NB4 (cell line): ENCODE results near the gene GATA5.

ENCODE experiments used
- DNase-seq: peaks from one replicate; pipeline ENCODE4 v3.0.0; 2010; ENCODE audit warnings: low read depth
- H3K4me3 ChIP-seq: one replicate; pipeline ENCODE4 v1.5.1; 2011; ENCODE audit warnings: mild to moderate bottlenecking, low read depth, low read length, moderate library complexity
- MYC ChIP-seq: IDR thresholded peaks from 2 replicates; pipeline ENCODE4 v1.6.1; 2011; ENCODE audit warnings: low read depth, low read length
- POLR2A ChIP-seq: IDR thresholded peaks from 2 replicates; pipeline ENCODE4 v1.6.1; 2011; ENCODE audit warnings: mild to moderate bottlenecking; ENCODE audit not compliant: insufficient read length; ENCODE audit errors: extremely low read depth
- TF ChIP-seq, protein P1 (sequence below): IDR thresholded peaks from one replicate; pipeline ENCODE4 v1.5.1; 2012; ENCODE audit warnings: low read depth, low read length
- TF ChIP-seq, protein P2 (sequence below): IDR thresholded peaks from 2 replicates; pipeline ENCODE4 v1.6.1; 2011; ENCODE audit warnings: low read depth, low read length

GATA5 gene

DNA sequence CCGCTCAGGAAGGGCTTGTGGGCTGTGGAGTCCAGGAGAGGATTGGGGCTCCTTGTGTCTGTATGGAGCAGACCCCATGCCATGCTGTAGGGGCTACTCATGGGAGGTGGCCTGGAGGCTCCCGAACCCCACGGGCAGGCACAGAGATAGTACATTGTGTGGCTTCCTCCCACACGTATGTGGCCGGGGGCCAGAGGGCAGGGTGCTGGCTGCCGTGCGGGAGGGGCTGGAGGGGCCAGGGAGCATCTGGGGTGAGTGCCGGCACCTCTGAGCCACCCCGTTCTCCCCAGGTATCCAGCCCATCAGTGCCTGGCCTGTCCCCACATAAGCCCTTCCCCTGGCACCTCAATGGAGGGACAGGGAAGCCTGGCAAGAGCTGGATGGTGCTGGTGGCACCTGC lies 56.0 kb downstream of the GATA5 start:
- DNase-seq: no peak
- H3K4me3 ChIP-seq: no peak overlapping the region
- no peak for TF ChIP-seq MYC
- TF ChIP-seq, protein P1, sequence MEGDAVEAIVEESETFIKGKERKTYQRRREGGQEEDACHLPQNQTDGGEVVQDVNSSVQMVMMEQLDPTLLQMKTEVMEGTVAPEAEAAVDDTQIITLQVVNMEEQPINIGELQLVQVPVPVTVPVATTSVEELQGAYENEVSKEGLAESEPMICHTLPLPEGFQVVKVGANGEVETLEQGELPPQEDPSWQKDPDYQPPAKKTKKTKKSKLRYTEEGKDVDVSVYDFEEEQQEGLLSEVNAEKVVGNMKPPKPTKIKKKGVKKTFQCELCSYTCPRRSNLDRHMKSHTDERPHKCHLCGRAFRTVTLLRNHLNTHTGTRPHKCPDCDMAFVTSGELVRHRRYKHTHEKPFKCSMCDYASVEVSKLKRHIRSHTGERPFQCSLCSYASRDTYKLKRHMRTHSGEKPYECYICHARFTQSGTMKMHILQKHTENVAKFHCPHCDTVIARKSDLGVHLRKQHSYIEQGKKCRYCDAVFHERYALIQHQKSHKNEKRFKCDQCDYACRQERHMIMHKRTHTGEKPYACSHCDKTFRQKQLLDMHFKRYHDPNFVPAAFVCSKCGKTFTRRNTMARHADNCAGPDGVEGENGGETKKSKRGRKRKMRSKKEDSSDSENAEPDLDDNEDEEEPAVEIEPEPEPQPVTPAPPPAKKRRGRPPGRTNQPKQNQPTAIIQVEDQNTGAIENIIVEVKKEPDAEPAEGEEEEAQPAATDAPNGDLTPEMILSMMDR: no peak
- TF ChIP-seq, protein P2, sequence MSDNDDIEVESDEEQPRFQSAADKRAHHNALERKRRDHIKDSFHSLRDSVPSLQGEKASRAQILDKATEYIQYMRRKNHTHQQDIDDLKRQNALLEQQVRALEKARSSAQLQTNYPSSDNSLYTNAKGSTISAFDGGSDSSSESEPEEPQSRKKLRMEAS: no peak
- TF ChIP-seq POLR2A: no peak

- H3K4me3 ChIP-seq: no peak overlapping the region
- TF ChIP-seq, protein P1: no peak
- no peak for TF ChIP-seq POLR2A
- TF ChIP-seq, protein P2: no peak
- no peak for TF ChIP-seq MYC
- DNase-seq: no peak
These were observed 56.9 kb downstream of the GATA5 start for GRCh38 chr20:62418709-62419487.

DNA sequence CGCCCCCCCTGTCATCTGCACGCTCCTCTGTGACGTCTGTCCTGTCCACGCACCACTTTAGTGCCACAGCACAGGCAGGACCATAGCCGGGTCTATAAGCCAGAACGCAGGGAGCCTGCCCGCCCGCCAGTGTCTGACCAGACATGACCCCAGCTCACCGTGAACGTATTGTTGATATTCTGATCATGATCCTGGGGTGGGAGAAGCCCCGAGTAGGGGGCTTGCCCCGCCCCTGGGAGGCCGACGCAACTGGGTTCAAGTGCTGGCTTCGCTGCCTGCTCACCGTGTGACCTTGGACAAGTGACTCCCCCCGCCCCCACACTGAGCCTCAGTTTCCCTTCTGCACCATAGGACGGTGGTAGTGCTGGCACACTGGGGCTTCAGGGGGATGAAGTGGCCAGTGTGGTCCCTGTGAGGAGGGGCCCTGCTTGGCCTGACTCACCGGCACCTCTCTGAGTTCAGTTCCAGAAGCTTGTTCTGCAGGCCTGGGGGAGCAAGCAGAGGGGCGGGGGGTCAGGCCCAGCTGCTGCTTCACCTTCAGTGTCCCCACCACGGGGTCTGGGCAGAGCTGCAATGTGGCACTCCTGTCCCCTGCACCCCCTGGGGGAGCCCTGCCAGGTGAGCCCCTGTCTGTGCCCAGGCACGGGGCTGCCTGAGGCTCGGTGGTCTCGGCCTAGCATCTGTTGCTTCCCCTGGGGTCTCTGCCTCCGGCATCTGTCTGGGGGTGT lies 57.6 kb downstream of the GATA5 start:
- no peak overlapping the region for H3K4me3 ChIP-seq
- TF ChIP-seq MYC (no peak), POLR2A (no peak)
- TF ChIP-seq, protein P2: no peak
- TF ChIP-seq, protein P1: no peak
- no peak for DNase-seq

- no peak overlapping the region for H3K4me3 ChIP-seq
- TF ChIP-seq, protein P1: no peak
- TF ChIP-seq MYC (no peak), POLR2A (no peak)
- TF ChIP-seq, protein P2: no peak
- DNase-seq: no peak
These were observed 58.9 kb downstream of the GATA5 start for GRCh38 chr20:62416651-62417637.

- TF ChIP-seq, protein P1: no peak
- TF ChIP-seq, protein P2: no peak
- TF ChIP-seq MYC (no peak), POLR2A (no peak)
- no peak for DNase-seq
- no peak overlapping the region for H3K4me3 ChIP-seq
These were observed 60.3 kb downstream of the GATA5 start for GRCh38 chr20:62415354-62416111.
